ENCODE data around the gene SMIM15. TPM values are rescaled to one million over a fixed set of nuclear protein-coding genes. Genes with fewer than 3 reads are reported as not detected.

SMIM15 gene
- total RNA-seq, 1 donor from 2014 or later, result 53.1 TPM

DNA sequence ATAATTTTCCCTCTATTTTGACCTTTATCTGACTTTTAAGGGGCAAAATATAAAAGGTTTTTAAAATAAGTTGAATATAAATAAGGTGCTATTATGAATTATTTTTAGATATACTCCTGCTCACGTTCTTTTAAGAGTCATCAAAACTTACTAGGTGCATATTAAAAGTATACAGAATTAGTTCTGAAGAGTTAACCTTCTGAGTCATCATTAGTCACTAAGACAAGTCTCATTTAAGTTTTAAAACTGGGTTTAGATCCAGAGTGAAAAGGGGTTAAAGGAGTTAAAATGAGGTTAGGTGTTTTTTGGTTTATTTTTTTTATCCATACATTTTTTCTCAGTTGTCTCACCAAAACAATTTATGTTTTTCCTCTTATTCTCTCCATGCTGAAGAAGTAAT, 41.7 kb downstream of the SMIM15 start:
- no peak for DNase-seq (ENCODE audit: extremely low spot score, unreplicated experiment)
- H3K27ac Mint-ChIP-seq (ENCODE audit: unreplicated experiment), result no peak overlapping the region
- TF ChIP-seq, protein P1, sequence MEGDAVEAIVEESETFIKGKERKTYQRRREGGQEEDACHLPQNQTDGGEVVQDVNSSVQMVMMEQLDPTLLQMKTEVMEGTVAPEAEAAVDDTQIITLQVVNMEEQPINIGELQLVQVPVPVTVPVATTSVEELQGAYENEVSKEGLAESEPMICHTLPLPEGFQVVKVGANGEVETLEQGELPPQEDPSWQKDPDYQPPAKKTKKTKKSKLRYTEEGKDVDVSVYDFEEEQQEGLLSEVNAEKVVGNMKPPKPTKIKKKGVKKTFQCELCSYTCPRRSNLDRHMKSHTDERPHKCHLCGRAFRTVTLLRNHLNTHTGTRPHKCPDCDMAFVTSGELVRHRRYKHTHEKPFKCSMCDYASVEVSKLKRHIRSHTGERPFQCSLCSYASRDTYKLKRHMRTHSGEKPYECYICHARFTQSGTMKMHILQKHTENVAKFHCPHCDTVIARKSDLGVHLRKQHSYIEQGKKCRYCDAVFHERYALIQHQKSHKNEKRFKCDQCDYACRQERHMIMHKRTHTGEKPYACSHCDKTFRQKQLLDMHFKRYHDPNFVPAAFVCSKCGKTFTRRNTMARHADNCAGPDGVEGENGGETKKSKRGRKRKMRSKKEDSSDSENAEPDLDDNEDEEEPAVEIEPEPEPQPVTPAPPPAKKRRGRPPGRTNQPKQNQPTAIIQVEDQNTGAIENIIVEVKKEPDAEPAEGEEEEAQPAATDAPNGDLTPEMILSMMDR (IDR thresholded peaks at IDR 0.05), result no peak
- H3K9me3 Mint-ChIP-seq (ENCODE audit: unreplicated experiment), result no peaks in the 10 kb centered on the region
- no peaks in the 10 kb centered on the region for H3K4me1 Mint-ChIP-seq (ENCODE audit: unreplicated experiment)
- no peaks in the 10 kb centered on the region for H3K27me3 Mint-ChIP-seq (ENCODE audit: unreplicated experiment)
- H3K4me3 Mint-ChIP-seq (ENCODE audit: unreplicated experiment), result no peak overlapping the region
- H3K36me3 Mint-ChIP-seq (ENCODE audit: unreplicated experiment), result no peaks in the 10 kb centered on the region

DNA sequence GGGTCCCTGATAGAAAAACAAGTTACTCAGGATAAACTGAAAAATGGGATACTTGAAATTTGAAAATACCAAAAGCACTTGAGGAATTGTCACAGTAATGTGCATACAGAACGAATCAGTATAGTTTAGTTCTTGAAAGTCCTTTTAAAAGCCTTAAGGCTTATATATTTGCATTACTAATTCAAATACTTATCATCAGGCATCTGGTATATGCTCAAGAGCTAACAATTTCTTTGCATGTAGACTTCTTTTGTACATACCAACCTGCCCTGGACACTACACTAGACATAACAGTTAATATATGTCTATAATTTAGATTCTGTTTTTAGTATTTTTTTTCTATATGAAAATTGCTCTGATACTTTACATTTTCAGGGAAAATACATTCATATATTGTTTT, 43.2 kb downstream of the SMIM15 start:
- no peak for DNase-seq (ENCODE audit: extremely low spot score, unreplicated experiment)
- Mint-ChIP-seq H3K36me3 (ENCODE audit: unreplicated experiment) (no peaks in the 10 kb centered on the region), H3K27me3 (ENCODE audit: unreplicated experiment) (no peaks in the 10 kb centered on the region), H3K4me1 (ENCODE audit: unreplicated experiment) (no peaks in the 10 kb centered on the region), H3K9me3 (ENCODE audit: unreplicated experiment) (peaks cover 3% of the 10 kb centered on the region), H3K4me3 (ENCODE audit: unreplicated experiment) (no peak overlapping the region), H3K27ac (ENCODE audit: unreplicated experiment) (no peak overlapping the region)
- TF ChIP-seq, protein P1 (IDR thresholded peaks at IDR 0.05), result no peak

DNA sequence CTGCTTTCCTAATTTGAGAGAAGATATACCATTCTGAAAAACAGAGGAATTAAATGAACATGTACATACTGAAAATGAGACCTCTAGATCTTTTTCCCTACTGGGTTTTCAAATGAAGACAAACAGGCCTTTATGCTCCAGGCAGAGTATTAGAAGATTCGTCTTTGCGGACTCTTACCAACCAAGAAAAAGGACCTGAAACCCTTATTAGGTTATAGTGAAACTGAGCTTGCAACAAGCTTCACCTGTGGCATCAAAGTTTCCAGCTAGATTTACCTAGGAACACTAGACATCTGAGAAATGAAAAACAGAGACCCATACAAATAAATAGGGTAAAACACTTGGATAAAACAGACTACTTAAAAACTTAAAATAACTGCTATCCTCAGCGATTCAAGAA, 46.3 kb downstream of the SMIM15 start:
- H3K36me3 Mint-ChIP-seq (ENCODE audit: unreplicated experiment), result no peaks in the 10 kb centered on the region
- no peak overlapping the region for H3K27ac Mint-ChIP-seq (ENCODE audit: unreplicated experiment)
- H3K4me3 Mint-ChIP-seq (ENCODE audit: unreplicated experiment), result no peak overlapping the region
- H3K4me1 Mint-ChIP-seq (ENCODE audit: unreplicated experiment), result no peaks in the 10 kb centered on the region
- H3K9me3 Mint-ChIP-seq (ENCODE audit: unreplicated experiment), result peaks cover 10% of the 10 kb centered on the region
- no peaks in the 10 kb centered on the region for H3K27me3 Mint-ChIP-seq (ENCODE audit: unreplicated experiment)
- TF ChIP-seq, protein P1 (IDR thresholded peaks at IDR 0.05), result no peak
- DNase-seq (ENCODE audit: extremely low spot score, unreplicated experiment), result no peak

DNA sequence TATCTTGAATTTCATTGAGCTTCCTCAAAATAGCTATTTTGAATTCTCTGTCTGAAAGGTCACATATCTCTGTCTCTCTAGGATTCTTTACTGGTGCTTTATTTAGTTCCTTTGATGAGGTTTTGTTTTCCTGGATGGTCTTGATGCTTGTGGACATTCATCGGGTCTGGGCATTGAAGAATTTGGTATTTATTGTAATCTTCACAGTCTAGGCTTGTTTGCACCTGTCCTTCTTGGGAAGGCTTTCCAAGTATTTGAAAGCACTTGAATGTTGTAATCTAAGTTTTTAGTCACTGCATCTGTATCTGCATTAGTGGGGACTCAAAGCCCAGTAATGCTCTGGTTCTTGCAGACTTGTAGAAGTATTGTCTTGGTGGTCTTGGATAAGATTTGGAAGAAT, 47.8 kb downstream of the SMIM15 start:
- no peaks in the 10 kb centered on the region for H3K36me3 Mint-ChIP-seq (ENCODE audit: unreplicated experiment)
- H3K4me3 Mint-ChIP-seq (ENCODE audit: unreplicated experiment), result no peak overlapping the region
- H3K9me3 Mint-ChIP-seq (ENCODE audit: unreplicated experiment), result peaks cover 10% of the 10 kb centered on the region
- H3K4me1 Mint-ChIP-seq (ENCODE audit: unreplicated experiment), result no peaks in the 10 kb centered on the region
- no peaks in the 10 kb centered on the region for H3K27me3 Mint-ChIP-seq (ENCODE audit: unreplicated experiment)
- DNase-seq (ENCODE audit: extremely low spot score, unreplicated experiment), result no peak
- no peak overlapping the region for H3K27ac Mint-ChIP-seq (ENCODE audit: unreplicated experiment)
- TF ChIP-seq, protein P1 (IDR thresholded peaks at IDR 0.05), result no peak

Other genes with a start within 250 kb of the SMIM15 start
- gene ERCC8, start 217.4 kb downstream of the SMIM15 start, total RNA-seq, result 11.3 and 13.4 TPM in 2 replicates
- gene NDUFAF2, start 217.3 kb downstream of the SMIM15 start, total RNA-seq, result 22.2 and 23.4 TPM in 2 replicates
- 20.6 and 20.7 TPM in 2 replicates for gene ZSWIM6, start 169.8 kb upstream of the SMIM15 start, total RNA-seq